ENCODE measurements around the gene DKK3.

DKK3 gene

DNA sequence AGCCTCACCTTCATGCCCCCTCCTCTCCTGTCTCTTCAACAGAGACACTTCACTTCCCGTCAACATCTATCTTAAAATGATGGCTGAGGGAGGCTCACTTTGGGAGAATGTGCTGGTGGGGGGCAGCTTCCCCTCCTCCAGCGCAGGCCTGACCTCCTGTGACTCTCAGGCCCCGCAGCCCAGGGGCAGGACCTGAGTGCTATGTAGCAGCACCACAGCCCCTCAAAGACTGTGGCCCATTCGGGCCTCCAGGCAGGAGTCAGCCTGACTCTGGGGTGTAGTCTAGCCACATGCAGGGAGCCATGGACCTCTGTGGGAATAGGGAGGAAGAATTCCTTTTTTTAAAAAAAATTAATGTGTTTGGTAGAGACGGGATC lies 43.7 kb downstream of the DKK3 start:
- Histone ChIP-seq H3K79me2 (ENCODE audit: control insufficient read depth, insufficient read depth, low read length) (no peaks in the 10 kb centered on the region), H2AK5ac (ENCODE audit: low read length) (no peak overlapping the region), H3K4ac (ENCODE audit: low read depth, low read length) (no peak overlapping the region), H2BK5ac (ENCODE audit: low read length) (no peak overlapping the region), H2BK120ac (ENCODE audit: low read depth, low read length) (no peak overlapping the region), H3K27ac (ENCODE audit: low read depth, low read length) (no peak overlapping the region), H3K4me1 (ENCODE audit: control insufficient read depth, low read depth, low read length) (no peaks in the 10 kb centered on the region), H3K36me3 (ENCODE audit: control insufficient read depth, insufficient read depth, low read length) (no peaks in the 10 kb centered on the region), H3K27me3 (ENCODE audit: insufficient read depth, low read length, poor library complexity) (no peaks in the 10 kb centered on the region), H3K4me3 (ENCODE audit: low read length) (no peak overlapping the region), H3K9ac (ENCODE audit: low read length) (no peak overlapping the region), H4K8ac (ENCODE audit: low read depth, low read length) (no peak overlapping the region), H2BK15ac (replicated peaks; ENCODE audit: low read depth) (no peak overlapping the region), H3K79me1 (ENCODE audit: low read length) (no peaks in the 10 kb centered on the region), H3K56ac (ENCODE audit: low read length) (no peak overlapping the region), H4K5ac (ENCODE audit: low read length) (no peak overlapping the region), H3K4me2 (ENCODE audit: low read length) (no peak overlapping the region), H3K23ac (ENCODE audit: low read length) (no peak overlapping the region), H3K18ac (ENCODE audit: low read length) (no peak overlapping the region)
- no peak for DNase-seq
- WGBS (ENCODE audit: extremely low coverage, insufficient coverage, low lambda C conversion rate) = no CpG with 5 or more reads among the region's 5 CpGs

- Histone ChIP-seq H2BK15ac (replicated peaks; ENCODE audit: low read depth) (no peak overlapping the region), H2BK5ac (ENCODE audit: low read length) (no peak overlapping the region), H3K4ac (ENCODE audit: low read depth, low read length) (no peak overlapping the region), H3K79me2 (ENCODE audit: control insufficient read depth, insufficient read depth, low read length) (no peaks in the 10 kb centered on the region), H3K23ac (ENCODE audit: low read length) (no peak overlapping the region), H3K27ac (ENCODE audit: low read depth, low read length) (no peak overlapping the region), H3K18ac (ENCODE audit: low read length) (no peak overlapping the region), H3K36me3 (ENCODE audit: control insufficient read depth, insufficient read depth, low read length) (no peaks in the 10 kb centered on the region), H2AK5ac (ENCODE audit: low read length) (no peak overlapping the region), H3K9ac (ENCODE audit: low read length) (no peak overlapping the region), H4K5ac (ENCODE audit: low read length) (no peak overlapping the region), H3K4me3 (ENCODE audit: low read length) (no peak overlapping the region), H2BK120ac (ENCODE audit: low read depth, low read length) (no peak overlapping the region), H3K79me1 (ENCODE audit: low read length) (no peaks in the 10 kb centered on the region), H4K8ac (ENCODE audit: low read depth, low read length) (no peak overlapping the region), H3K4me1 (ENCODE audit: control insufficient read depth, low read depth, low read length) (no peaks in the 10 kb centered on the region), H3K56ac (ENCODE audit: low read length) (no peak overlapping the region), H3K27me3 (ENCODE audit: insufficient read depth, low read length, poor library complexity) (no peaks in the 10 kb centered on the region), H3K4me2 (ENCODE audit: low read length) (no peak overlapping the region)
- no CpG with 5 or more reads among the region's 15 CpGs for WGBS (ENCODE audit: extremely low coverage, insufficient coverage, low lambda C conversion rate)
- DNase-seq = no peak
Observed at GRCh38 chr11:11963842-11964773, 44.3 kb downstream of the DKK3 start.

DNA sequence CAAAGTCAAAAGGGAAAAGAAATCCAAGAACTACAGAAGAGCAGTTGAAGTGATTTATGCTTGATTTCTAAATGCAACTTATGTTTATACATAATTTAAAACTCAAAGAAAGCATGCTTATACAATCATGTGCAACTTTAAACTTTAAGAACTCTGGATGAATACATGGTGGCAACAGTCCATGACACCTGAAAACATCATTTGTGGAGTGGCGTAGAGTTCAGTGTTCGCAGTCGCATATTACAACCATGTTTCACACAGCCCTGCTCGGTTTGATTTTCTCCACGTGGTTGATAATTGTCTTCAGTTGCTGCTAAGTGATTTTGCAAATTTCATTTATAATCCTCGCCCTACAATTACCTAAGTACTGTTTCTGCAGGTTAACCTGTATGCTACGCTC lies 45.4 kb downstream of the DKK3 start:
- H4K5ac ChIP-seq (ENCODE audit: low read length) = no peak overlapping the region
- H3K4me3 ChIP-seq (ENCODE audit: low read length) = no peak overlapping the region
- no peak overlapping the region for H3K9ac ChIP-seq (ENCODE audit: low read length)
- no peak overlapping the region for H2BK120ac ChIP-seq (ENCODE audit: low read depth, low read length)
- H3K27me3 ChIP-seq (ENCODE audit: insufficient read depth, low read length, poor library complexity) = no peaks in the 10 kb centered on the region
- no peak overlapping the region for H3K4ac ChIP-seq (ENCODE audit: low read depth, low read length)
- H4K8ac ChIP-seq (ENCODE audit: low read depth, low read length) = no peak overlapping the region
- H3K23ac ChIP-seq (ENCODE audit: low read length) = no peak overlapping the region
- H3K4me1 ChIP-seq (ENCODE audit: control insufficient read depth, low read depth, low read length) = no peaks in the 10 kb centered on the region
- no peak overlapping the region for H3K27ac ChIP-seq (ENCODE audit: low read depth, low read length)
- no peak overlapping the region for H2BK15ac ChIP-seq (replicated peaks; ENCODE audit: low read depth)
- no peaks in the 10 kb centered on the region for H3K79me1 ChIP-seq (ENCODE audit: low read length)
- no peaks in the 10 kb centered on the region for H3K79me2 ChIP-seq (ENCODE audit: control insufficient read depth, insufficient read depth, low read length)
- no peak for DNase-seq
- H2AK5ac ChIP-seq (ENCODE audit: low read length) = no peak overlapping the region
- no peaks in the 10 kb centered on the region for H3K36me3 ChIP-seq (ENCODE audit: control insufficient read depth, insufficient read depth, low read length)
- H3K18ac ChIP-seq (ENCODE audit: low read length) = no peak overlapping the region
- H3K56ac ChIP-seq (ENCODE audit: low read length) = no peak overlapping the region
- no CpG with 5 or more reads among the region's 7 CpGs for WGBS (ENCODE audit: extremely low coverage, insufficient coverage, low lambda C conversion rate)
- no peak overlapping the region for H3K4me2 ChIP-seq (ENCODE audit: low read length)
- H2BK5ac ChIP-seq (ENCODE audit: low read length) = no peak overlapping the region

DNA sequence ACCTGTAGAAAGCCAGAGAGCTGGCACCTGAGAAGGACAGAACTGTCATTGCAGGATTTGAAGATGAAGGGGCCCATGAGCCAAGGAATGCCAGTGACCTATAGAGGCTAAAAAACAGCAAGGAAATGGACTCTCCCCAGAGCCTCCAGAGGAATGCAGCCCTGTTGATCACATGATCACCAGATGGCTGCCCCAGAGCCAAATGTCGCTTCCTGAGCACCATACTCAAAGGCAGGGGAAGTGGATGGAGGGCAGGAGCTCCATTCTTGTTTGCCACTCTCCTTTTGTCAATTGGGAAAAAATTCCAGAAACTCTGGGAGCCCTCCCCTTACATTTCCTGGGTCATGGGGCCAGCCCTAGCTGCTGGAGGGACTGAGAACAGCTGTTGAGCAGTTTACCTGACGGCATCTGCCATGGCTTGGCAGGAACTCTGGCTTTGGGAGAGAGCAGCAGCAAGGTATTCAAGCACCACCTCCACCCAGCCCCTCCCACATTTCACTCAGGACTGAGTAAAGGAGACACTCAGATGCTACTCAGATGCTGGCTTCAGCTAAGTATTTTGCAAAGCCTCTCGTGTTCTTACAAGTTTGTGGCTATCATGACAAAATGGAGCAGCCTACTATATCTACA lies 46.9 kb downstream of the DKK3 start:
- Histone ChIP-seq H3K27me3 (ENCODE audit: insufficient read depth, low read length, poor library complexity) (no peaks in the 10 kb centered on the region), H2BK15ac (replicated peaks; ENCODE audit: low read depth) (no peak overlapping the region), H3K27ac (ENCODE audit: low read depth, low read length) (no peak overlapping the region), H3K36me3 (ENCODE audit: control insufficient read depth, insufficient read depth, low read length) (no peaks in the 10 kb centered on the region), H3K79me2 (ENCODE audit: control insufficient read depth, insufficient read depth, low read length) (no peaks in the 10 kb centered on the region), H2BK120ac (ENCODE audit: low read depth, low read length) (no peak overlapping the region), H3K9ac (ENCODE audit: low read length) (no peak overlapping the region), H4K8ac (ENCODE audit: low read depth, low read length) (no peak overlapping the region), H3K56ac (ENCODE audit: low read length) (no peak overlapping the region), H3K79me1 (ENCODE audit: low read length) (no peaks in the 10 kb centered on the region), H3K4ac (ENCODE audit: low read depth, low read length) (no peak overlapping the region), H3K18ac (ENCODE audit: low read length) (no peak overlapping the region), H3K4me1 (ENCODE audit: control insufficient read depth, low read depth, low read length) (no peaks in the 10 kb centered on the region), H3K4me3 (ENCODE audit: low read length) (no peak overlapping the region), H2AK5ac (ENCODE audit: low read length) (no peak overlapping the region), H3K23ac (ENCODE audit: low read length) (no peak overlapping the region), H2BK5ac (ENCODE audit: low read length) (no peak overlapping the region), H3K4me2 (ENCODE audit: low read length) (no peak overlapping the region), H4K5ac (ENCODE audit: low read length) (no peak overlapping the region)
- DNase-seq = peak; percentile 39
- no CpG with 5 or more reads among the region's 3 CpGs for WGBS (ENCODE audit: extremely low coverage, insufficient coverage, low lambda C conversion rate)

- Histone ChIP-seq H3K9ac (ENCODE audit: low read length) (no peak overlapping the region), H3K4me3 (ENCODE audit: low read length) (no peak overlapping the region), H3K4ac (ENCODE audit: low read depth, low read length) (no peak overlapping the region), H3K4me1 (ENCODE audit: control insufficient read depth, low read depth, low read length) (no peaks in the 10 kb centered on the region), H3K18ac (ENCODE audit: low read length) (no peak overlapping the region), H3K79me2 (ENCODE audit: control insufficient read depth, insufficient read depth, low read length) (no peaks in the 10 kb centered on the region), H3K79me1 (ENCODE audit: low read length) (no peaks in the 10 kb centered on the region), H3K23ac (ENCODE audit: low read length) (no peak overlapping the region), H2BK120ac (ENCODE audit: low read depth, low read length) (no peak overlapping the region), H3K27me3 (ENCODE audit: insufficient read depth, low read length, poor library complexity) (no peaks in the 10 kb centered on the region), H4K5ac (ENCODE audit: low read length) (no peak overlapping the region), H3K36me3 (ENCODE audit: control insufficient read depth, insufficient read depth, low read length) (no peaks in the 10 kb centered on the region), H2BK15ac (replicated peaks; ENCODE audit: low read depth) (no peak overlapping the region), H3K4me2 (ENCODE audit: low read length) (no peak overlapping the region), H3K27ac (ENCODE audit: low read depth, low read length) (no peak overlapping the region), H4K8ac (ENCODE audit: low read depth, low read length) (no peak overlapping the region), H2AK5ac (ENCODE audit: low read length) (no peak overlapping the region), H2BK5ac (ENCODE audit: low read length) (no peak overlapping the region), H3K56ac (ENCODE audit: low read length) (no peak overlapping the region)
- DNase-seq = peak; percentile 34
- WGBS (ENCODE audit: extremely low coverage, insufficient coverage, low lambda C conversion rate) = no CpG with 5 or more reads among the region's 1 CpG
Observed at GRCh38 chr11:11960687-11961086, 47.7 kb downstream of the DKK3 start.
